Measurements from ENCODE around the gene ADGRB2.

ADGRB2 gene

DNA sequence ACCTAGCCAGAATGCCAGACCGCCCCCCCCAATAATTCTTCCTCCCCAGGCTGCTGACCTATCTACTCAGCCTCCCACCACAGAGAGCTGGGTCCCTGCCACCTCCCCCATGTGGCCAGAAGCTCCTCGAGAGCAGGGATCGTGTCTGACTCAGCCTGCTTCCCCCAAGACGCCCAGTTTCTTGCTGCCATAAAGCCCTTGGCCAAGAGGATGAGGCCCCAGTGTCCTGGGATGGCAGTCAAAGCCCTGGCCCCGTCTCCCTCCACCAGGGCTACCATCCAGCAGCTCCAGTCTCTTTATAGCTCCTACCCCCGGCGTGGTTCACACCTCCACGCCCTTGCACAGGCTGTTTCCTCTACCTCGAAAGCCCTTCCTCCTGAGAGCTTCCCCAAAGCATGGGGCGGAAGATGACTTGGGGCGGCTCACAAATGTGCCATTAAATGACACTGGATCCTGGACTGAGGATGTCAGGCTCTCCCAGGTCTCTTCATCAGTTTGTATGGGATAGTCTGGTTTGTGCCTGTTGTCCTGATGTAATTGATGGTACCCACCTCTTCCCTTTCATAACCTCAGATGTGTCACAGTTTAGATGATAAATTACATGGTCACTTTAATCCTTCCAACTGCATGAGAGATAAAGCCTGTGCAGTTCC, 13.2 kb downstream of the ADGRB2 start:
- H2BK12ac ChIP-seq (ENCODE audit: low read length) = no peak overlapping the region
- DNase-seq = no peak
- no peak overlapping the region for H4K91ac ChIP-seq (ENCODE audit: low read depth, low read length)
- H3K4me1 ChIP-seq (ENCODE audit: control insufficient read depth in 1 of 2, insufficient read depth in 2 of 2, low read length in 2 of 2) = peaks cover 46 to 51% of the 10 kb centered on the region in 2 experiments
- no peak overlapping the region for H2AK5ac ChIP-seq (ENCODE audit: low read length)
- H3K79me1 ChIP-seq (ENCODE audit: low read length) = peaks cover 8% of the 10 kb centered on the region
- peaks cover under 1% of the 10 kb centered on the region for H3K9me3 ChIP-seq (ENCODE audit: insufficient read depth, low read depth, low read length)
- no peak overlapping the region for H3K4me2 ChIP-seq (ENCODE audit: low read length)
- H2BK120ac ChIP-seq (ENCODE audit: insufficient read depth, low read length, poor library complexity) = no peak overlapping the region
- H3K27me3 ChIP-seq (ENCODE audit: insufficient read depth, low read length) = no peaks in the 10 kb centered on the region
- H4K8ac ChIP-seq (ENCODE audit: low read depth, low read length) = no peak overlapping the region
- no peak overlapping the region for H4K12ac ChIP-seq (ENCODE audit: low read depth, low read length)
- H3K36me3 ChIP-seq (ENCODE audit: control insufficient read depth in 1 of 2, insufficient read depth in 2 of 2, low read length in 2 of 2) = no peaks in the 10 kb centered on the region
- H3K9ac ChIP-seq (ENCODE audit: low read length) = no peak overlapping the region
- H3K4me3 ChIP-seq (ENCODE audit: low read depth, low read length) = no peak overlapping the region
- no CpG with 5 or more reads among the region's 11 CpGs for WGBS (ENCODE audit: extremely low coverage, insufficient coverage, insufficient read length)
- H2AFZ ChIP-seq (ENCODE audit: insufficient read depth, low read length, poor library complexity) = no peak overlapping the region
- no peak overlapping the region for H3K27ac ChIP-seq (ENCODE audit: low read depth, low read length)
- H3K4ac ChIP-seq (ENCODE audit: low read depth, low read length) = no peak overlapping the region
- no peaks in the 10 kb centered on the region for H3K79me2 ChIP-seq (ENCODE audit: control insufficient read depth, insufficient read depth, low read length, poor library complexity)
- no peak overlapping the region for H2BK5ac ChIP-seq (ENCODE audit: low read depth, low read length, poor library complexity)
- H3K14ac ChIP-seq (ENCODE audit: low read length) = no peak overlapping the region
- no peak overlapping the region for H3K23ac ChIP-seq (ENCODE audit: low read length)
- no peak overlapping the region for H3K18ac ChIP-seq (ENCODE audit: low read length)

DNA sequence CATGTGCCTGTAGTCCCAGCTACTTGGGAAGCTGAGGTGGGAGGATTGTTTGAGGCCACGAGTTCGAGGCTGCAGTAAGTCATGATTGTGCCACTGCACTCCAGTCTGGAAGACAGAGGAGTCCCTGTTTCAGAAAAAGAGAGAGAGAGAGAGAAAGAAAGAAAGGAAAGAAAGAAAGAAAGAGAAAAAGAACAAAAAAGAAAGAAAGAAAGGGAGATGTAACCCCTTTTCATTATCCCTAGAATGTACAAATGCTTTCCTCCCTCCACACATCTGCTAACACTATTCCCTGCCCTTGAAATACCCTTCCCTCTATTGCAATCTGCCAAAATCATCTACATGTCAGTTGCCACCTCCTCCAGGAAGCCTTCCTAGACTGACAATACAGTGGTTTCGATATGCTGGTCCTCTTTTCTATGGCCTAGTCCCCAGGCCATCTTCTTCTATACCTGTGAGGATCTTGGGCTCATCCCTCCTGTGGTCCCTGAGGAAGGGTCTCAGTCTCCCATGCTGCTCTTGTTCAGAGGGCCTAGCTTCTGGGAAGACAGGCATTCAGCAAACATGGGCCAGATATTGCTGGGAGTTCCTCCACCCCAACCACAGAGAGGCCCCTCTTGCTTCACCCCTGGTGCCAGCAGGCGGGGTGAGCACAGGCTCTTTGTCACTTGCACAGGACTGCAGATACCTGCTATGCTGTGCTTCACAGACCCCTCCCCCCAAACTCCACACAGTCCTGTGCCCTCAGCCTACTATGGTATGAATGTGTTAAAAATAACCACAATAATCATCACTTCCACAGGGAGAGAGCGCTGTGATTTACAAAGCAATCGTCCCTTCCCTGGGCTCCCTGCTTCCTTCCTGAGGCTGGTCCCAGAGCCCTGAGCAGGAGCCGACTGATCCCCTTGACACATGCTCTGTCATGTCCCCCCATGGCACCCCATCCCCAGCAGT, 14.1 kb downstream of the ADGRB2 start:
- Histone ChIP-seq H3K36me3 (ENCODE audit: control insufficient read depth in 1 of 2, insufficient read depth in 2 of 2, low read length in 2 of 2) (no peaks in the 10 kb centered on the region), H3K4me3 (ENCODE audit: low read depth, low read length) (no peak overlapping the region), H3K79me2 (ENCODE audit: control insufficient read depth, insufficient read depth, low read length, poor library complexity) (no peaks in the 10 kb centered on the region), H3K23ac (ENCODE audit: low read length) (no peak overlapping the region), H3K9ac (ENCODE audit: low read length) (no peak overlapping the region), H3K27me3 (ENCODE audit: insufficient read depth, low read length) (no peaks in the 10 kb centered on the region), H3K4ac (ENCODE audit: low read depth, low read length) (no peak overlapping the region), H4K8ac (ENCODE audit: low read depth, low read length) (no peak overlapping the region), H3K79me1 (ENCODE audit: low read length) (peaks cover 6% of the 10 kb centered on the region), H3K4me1 (ENCODE audit: control insufficient read depth in 1 of 2, insufficient read depth in 2 of 2, low read length in 2 of 2) (peaks cover 38 to 43% of the 10 kb centered on the region in 2 experiments), H3K18ac (ENCODE audit: low read length) (no peak overlapping the region), H2BK12ac (ENCODE audit: low read length) (no peak overlapping the region), H2BK5ac (ENCODE audit: low read depth, low read length, poor library complexity) (no peak overlapping the region), H2BK120ac (ENCODE audit: insufficient read depth, low read length, poor library complexity) (no peak overlapping the region), H3K27ac (ENCODE audit: low read depth, low read length) (no peak overlapping the region), H2AK5ac (ENCODE audit: low read length) (no peak overlapping the region), H3K14ac (ENCODE audit: low read length) (no peak overlapping the region), H4K12ac (ENCODE audit: low read depth, low read length) (no peak overlapping the region), H4K91ac (ENCODE audit: low read depth, low read length) (no peak overlapping the region), H3K9me3 (ENCODE audit: insufficient read depth, low read depth, low read length) (no peaks in the 10 kb centered on the region), H2AFZ (ENCODE audit: insufficient read depth, low read length, poor library complexity) (no peak overlapping the region), H3K4me2 (ENCODE audit: low read length) (no peak overlapping the region)
- DNase-seq = no peak
- WGBS (ENCODE audit: extremely low coverage, insufficient coverage, insufficient read length) = no CpG with 5 or more reads among the region's 7 CpGs

DNA sequence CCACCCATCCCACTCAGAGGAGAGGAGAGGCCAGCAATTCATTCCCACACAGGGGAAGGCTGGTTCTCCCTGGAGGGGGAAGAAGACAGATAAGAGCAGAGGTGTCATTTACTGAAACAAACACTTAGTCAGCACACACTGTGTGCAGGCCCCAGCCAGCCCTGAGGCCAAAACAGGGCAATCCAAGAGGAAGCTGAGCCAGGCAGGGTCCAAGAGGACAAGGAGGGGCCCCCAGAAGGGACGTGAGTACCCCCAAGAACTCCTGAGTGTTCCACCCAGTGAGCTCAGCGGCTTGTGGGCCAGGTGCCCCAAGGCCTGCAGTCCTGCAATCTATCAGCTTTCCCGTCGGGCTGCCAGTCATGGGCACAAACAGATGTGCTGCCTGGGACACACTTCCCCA, 15.8 kb downstream of the ADGRB2 start:
- H3K9ac ChIP-seq (ENCODE audit: low read length) = no peak overlapping the region
- no peak overlapping the region for H2AFZ ChIP-seq (ENCODE audit: insufficient read depth, low read length, poor library complexity)
- H3K4ac ChIP-seq (ENCODE audit: low read depth, low read length) = no peak overlapping the region
- H2BK5ac ChIP-seq (ENCODE audit: low read depth, low read length, poor library complexity) = no peak overlapping the region
- no peak overlapping the region for H4K91ac ChIP-seq (ENCODE audit: low read depth, low read length)
- H3K4me1 ChIP-seq (ENCODE audit: control insufficient read depth in 1 of 2, insufficient read depth in 2 of 2, low read length in 2 of 2) = peaks cover 33 to 39% of the 10 kb centered on the region in 2 experiments
- H3K18ac ChIP-seq (ENCODE audit: low read length) = no peak overlapping the region
- no peaks in the 10 kb centered on the region for H3K27me3 ChIP-seq (ENCODE audit: insufficient read depth, low read length)
- H3K27ac ChIP-seq (ENCODE audit: low read depth, low read length) = no peak overlapping the region
- no peak overlapping the region for H4K8ac ChIP-seq (ENCODE audit: low read depth, low read length)
- no peak overlapping the region for H2AK5ac ChIP-seq (ENCODE audit: low read length)
- peak in 1 of 2 donors; percentile 19 for DNase-seq
- peaks cover 5% of the 10 kb centered on the region for H3K79me1 ChIP-seq (ENCODE audit: low read length)
- no peak overlapping the region for H4K12ac ChIP-seq (ENCODE audit: low read depth, low read length)
- H3K9me3 ChIP-seq (ENCODE audit: insufficient read depth, low read depth, low read length) = no peaks in the 10 kb centered on the region
- no CpG with 5 or more reads among the region's 4 CpGs for WGBS (ENCODE audit: extremely low coverage, insufficient coverage, insufficient read length)
- no peak overlapping the region for H2BK12ac ChIP-seq (ENCODE audit: low read length)
- no peak overlapping the region for H3K14ac ChIP-seq (ENCODE audit: low read length)
- H3K4me2 ChIP-seq (ENCODE audit: low read length) = no peak overlapping the region
- H3K4me3 ChIP-seq (ENCODE audit: low read depth, low read length) = no peak overlapping the region
- no peak overlapping the region for H3K23ac ChIP-seq (ENCODE audit: low read length)
- no peaks in the 10 kb centered on the region for H3K79me2 ChIP-seq (ENCODE audit: control insufficient read depth, insufficient read depth, low read length, poor library complexity)
- H2BK120ac ChIP-seq (ENCODE audit: insufficient read depth, low read length, poor library complexity) = no peak overlapping the region
- no peaks in the 10 kb centered on the region for H3K36me3 ChIP-seq (ENCODE audit: control insufficient read depth in 1 of 2, insufficient read depth in 2 of 2, low read length in 2 of 2)

DNA sequence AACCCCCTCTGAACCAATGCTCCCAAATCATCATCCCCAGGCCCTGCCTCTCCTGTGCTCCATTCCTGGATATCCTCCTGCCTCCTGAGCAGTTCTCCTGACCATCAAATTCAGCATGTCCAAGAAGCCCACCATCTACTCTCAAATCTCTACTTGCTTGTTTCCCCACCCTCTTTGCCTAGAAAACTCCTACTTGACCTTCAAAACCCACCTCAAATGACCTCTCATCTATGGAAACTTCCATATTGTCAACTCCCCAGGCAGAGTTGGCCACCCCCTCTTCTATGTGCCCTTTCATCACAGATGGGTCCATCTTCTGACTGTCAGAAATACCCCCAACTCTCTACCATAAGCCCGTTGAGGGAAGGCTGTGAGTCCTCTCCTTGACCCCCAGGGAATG, 16.8 kb downstream of the ADGRB2 start:
- Histone ChIP-seq H3K9ac (ENCODE audit: low read length) (no peak overlapping the region), H3K4me1 (ENCODE audit: control insufficient read depth in 1 of 2, insufficient read depth in 2 of 2, low read length in 2 of 2) (peaks cover 32 to 39% of the 10 kb centered on the region in 2 experiments), H3K27ac (ENCODE audit: low read depth, low read length) (no peak overlapping the region), H4K12ac (ENCODE audit: low read depth, low read length) (no peak overlapping the region), H3K79me2 (ENCODE audit: control insufficient read depth, insufficient read depth, low read length, poor library complexity) (no peaks in the 10 kb centered on the region), H3K4me2 (ENCODE audit: low read length) (no peak overlapping the region), H3K79me1 (ENCODE audit: low read length) (peaks cover 5% of the 10 kb centered on the region), H3K23ac (ENCODE audit: low read length) (no peak overlapping the region), H2AK5ac (ENCODE audit: low read length) (no peak overlapping the region), H2AFZ (ENCODE audit: insufficient read depth, low read length, poor library complexity) (no peak overlapping the region), H4K8ac (ENCODE audit: low read depth, low read length) (no peak overlapping the region), H3K9me3 (ENCODE audit: insufficient read depth, low read depth, low read length) (no peaks in the 10 kb centered on the region), H3K4ac (ENCODE audit: low read depth, low read length) (no peak overlapping the region), H4K91ac (ENCODE audit: low read depth, low read length) (peak overlapping the region; percentile 51), H2BK120ac (ENCODE audit: insufficient read depth, low read length, poor library complexity) (no peak overlapping the region), H2BK12ac (ENCODE audit: low read length) (no peak overlapping the region), H3K27me3 (ENCODE audit: insufficient read depth, low read length) (no peaks in the 10 kb centered on the region), H2BK5ac (ENCODE audit: low read depth, low read length, poor library complexity) (no peak overlapping the region), H3K14ac (ENCODE audit: low read length) (no peak overlapping the region), H3K18ac (ENCODE audit: low read length) (no peak overlapping the region), H3K36me3 (ENCODE audit: control insufficient read depth in 1 of 2, insufficient read depth in 2 of 2, low read length in 2 of 2) (no peaks in the 10 kb centered on the region), H3K4me3 (ENCODE audit: low read depth, low read length) (no peak overlapping the region)
- no CpG with 5 or more reads among the region's 1 CpG for WGBS (ENCODE audit: extremely low coverage, insufficient coverage, insufficient read length)
- no peak for DNase-seq
